ENCODE results near the gene COL6A3. TPM values are rescaled to one million over a fixed set of nuclear protein-coding genes. Genes with fewer than 3 reads are reported as not detected.

COL6A3 gene
- total RNA-seq, 1 experiment from 2014 or later = 0.81 TPM

- Histone ChIP-seq H4K20me1 (ENCODE audit: control insufficient read depth, insufficient read depth, insufficient read length) (no peaks in the 10 kb centered on the region), H3K4ac (ENCODE audit: low read depth, low read length) (no peak overlapping the region), H3K79me2 (ENCODE audit: insufficient read depth, low read length) (no peaks in the 10 kb centered on the region), H3K18ac (ENCODE audit: insufficient read length, low read depth, low read length) (no peak overlapping the region), H2BK15ac (ENCODE audit: low read depth, low read length) (no peak overlapping the region), H2AK5ac (ENCODE audit: insufficient read length, low read length) (no peak overlapping the region), H3K23ac (ENCODE audit: insufficient read length, low read depth, low read length) (no peak overlapping the region), H4K8ac (replicated peaks; ENCODE audit: insufficient read length, low read depth, low read length) (no peak overlapping the region), H3K9ac (ENCODE audit: extremely low read depth, insufficient read length, low read length) (no peak overlapping the region), H3K56ac (ENCODE audit: insufficient read length, low read depth, low read length) (no peak overlapping the region), H2AFZ (ENCODE audit: low read length) (no peak overlapping the region), H3T11ph (ENCODE audit: low read length) (no peak overlapping the region), H3K4me1 (ENCODE audit: insufficient read depth, low read length) (no peaks in the 10 kb centered on the region), H3K4me2 (ENCODE audit: insufficient read depth, insufficient read length, low read length) (no peak overlapping the region), H3K23me2 (ENCODE audit: insufficient read length, low read depth, low read length, poor library complexity, severe bottlenecking) (no peaks in the 10 kb centered on the region), H4K5ac (ENCODE audit: insufficient read length, low read depth, low read length) (no peak overlapping the region), H4K91ac (ENCODE audit: insufficient read length, low read depth, low read length) (no peak overlapping the region), H2BK5ac (ENCODE audit: insufficient read length, low read length) (no peak overlapping the region), H3K14ac (ENCODE audit: insufficient read depth, low read length) (no peak overlapping the region), H3K27me3 (ENCODE audit: insufficient read depth, low read length) (no peaks in the 10 kb centered on the region), H2BK12ac (ENCODE audit: insufficient read length, low read depth, low read length) (no peak overlapping the region), H3K27ac (ENCODE audit: insufficient read length, low read depth, low read length) (no peak overlapping the region), H2BK20ac (ENCODE audit: low read depth, low read length, poor library complexity, severe bottlenecking) (no peak overlapping the region), H3K9me3 (ENCODE audit: control insufficient read depth, low read depth, low read length) (no peaks in the 10 kb centered on the region), H2BK120ac (ENCODE audit: low read depth, low read length, poor library complexity, severe bottlenecking) (no peak overlapping the region), H3K79me1 (ENCODE audit: insufficient read depth, low read depth, low read length, poor library complexity, severe bottlenecking) (no peaks in the 10 kb centered on the region)
- Mint-ChIP-seq H3K27me3 (ENCODE audit: low read depth) (no peaks in the 10 kb centered on the region; the same call in 1 of the 2 replicates), H3K4me3 (no peak overlapping the region), H3K9me3 (no peaks in the 10 kb centered on the region), H3K4me1 (peaks cover 2 to 3% of the 10 kb centered on the region in 2 experiments; a peak in 1 of 4 replicates), H3K27ac (peak overlapping the region in 1 of 3 experiments; percentile 35; a peak in 1 of 7 replicates), H3K36me3 (ENCODE audit: insufficient read depth in 1 of 3, low read depth in 3 of 3) (no peaks in the 10 kb centered on the region)
- no peak for DNase-seq
- no CpG with 5 or more reads among the region's 8 CpGs for WGBS (ENCODE audit: extremely low coverage, insufficient read length, low lambda C conversion rate)
- TF ChIP-seq CTCF (conservative IDR thresholded peaks at IDR 0.05) = no peak
Measured at GRCh38 chr2:237323656-237324055, 90.3 kb downstream of the COL6A3 start.

Data from H9 (cell line).